ENCODE results near the gene ZHX3.

DNA sequence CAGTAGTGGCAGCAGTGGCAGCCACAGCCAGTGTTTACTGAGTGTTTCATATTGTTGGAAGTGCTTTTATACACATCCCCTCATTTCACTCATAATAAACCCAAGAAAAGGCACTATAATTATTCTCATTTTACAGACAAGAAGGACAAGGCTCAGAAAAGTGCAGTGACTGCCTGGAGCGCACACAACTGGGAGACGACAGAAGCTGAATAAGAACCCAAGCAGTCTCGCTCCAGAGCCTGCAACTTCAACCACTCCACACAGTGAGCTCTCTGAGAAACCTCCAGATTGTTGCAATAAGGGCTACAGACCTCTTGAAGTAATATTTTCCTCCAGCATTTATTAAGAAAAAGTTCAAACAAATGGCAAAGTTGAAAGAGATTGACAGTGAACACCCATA is 103.3 kb downstream of the ZHX3 start:
- TF ChIP-seq EZH2 (IDR thresholded peaks at IDR 0.05; ENCODE audit: low read length, missing control alignments) = no peak
- TF ChIP-seq, protein P1, sequence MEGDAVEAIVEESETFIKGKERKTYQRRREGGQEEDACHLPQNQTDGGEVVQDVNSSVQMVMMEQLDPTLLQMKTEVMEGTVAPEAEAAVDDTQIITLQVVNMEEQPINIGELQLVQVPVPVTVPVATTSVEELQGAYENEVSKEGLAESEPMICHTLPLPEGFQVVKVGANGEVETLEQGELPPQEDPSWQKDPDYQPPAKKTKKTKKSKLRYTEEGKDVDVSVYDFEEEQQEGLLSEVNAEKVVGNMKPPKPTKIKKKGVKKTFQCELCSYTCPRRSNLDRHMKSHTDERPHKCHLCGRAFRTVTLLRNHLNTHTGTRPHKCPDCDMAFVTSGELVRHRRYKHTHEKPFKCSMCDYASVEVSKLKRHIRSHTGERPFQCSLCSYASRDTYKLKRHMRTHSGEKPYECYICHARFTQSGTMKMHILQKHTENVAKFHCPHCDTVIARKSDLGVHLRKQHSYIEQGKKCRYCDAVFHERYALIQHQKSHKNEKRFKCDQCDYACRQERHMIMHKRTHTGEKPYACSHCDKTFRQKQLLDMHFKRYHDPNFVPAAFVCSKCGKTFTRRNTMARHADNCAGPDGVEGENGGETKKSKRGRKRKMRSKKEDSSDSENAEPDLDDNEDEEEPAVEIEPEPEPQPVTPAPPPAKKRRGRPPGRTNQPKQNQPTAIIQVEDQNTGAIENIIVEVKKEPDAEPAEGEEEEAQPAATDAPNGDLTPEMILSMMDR (conservative IDR thresholded peaks at IDR 0.05 in 1 of 2, IDR thresholded peaks at IDR 0.05 in 1 of 2; ENCODE audit: low read depth in 1 of 2, low read length in 2 of 2) = no peak
